GM21619 (cell line): ENCODE data around the gene FAM53A.
"Not testable (repeated sequence)": the region's sequence is repeated elsewhere in the genome, so short reads cannot be mapped to it uniquely, and the experiment has no call there.

Experiments
- ATAC-seq: cut with Tn5 transposase; IDR thresholded peaks from one replicate; pipeline ENCODE4 v1.9.1; 2021; ENCODE audit not compliant: unreplicated experiment

Gene FAM53A

GRCh38 chr4:1640716-1641503, 43.2 kb downstream of the FAM53A start:
- not testable (repeated sequence) for ATAC-seq

DNA sequence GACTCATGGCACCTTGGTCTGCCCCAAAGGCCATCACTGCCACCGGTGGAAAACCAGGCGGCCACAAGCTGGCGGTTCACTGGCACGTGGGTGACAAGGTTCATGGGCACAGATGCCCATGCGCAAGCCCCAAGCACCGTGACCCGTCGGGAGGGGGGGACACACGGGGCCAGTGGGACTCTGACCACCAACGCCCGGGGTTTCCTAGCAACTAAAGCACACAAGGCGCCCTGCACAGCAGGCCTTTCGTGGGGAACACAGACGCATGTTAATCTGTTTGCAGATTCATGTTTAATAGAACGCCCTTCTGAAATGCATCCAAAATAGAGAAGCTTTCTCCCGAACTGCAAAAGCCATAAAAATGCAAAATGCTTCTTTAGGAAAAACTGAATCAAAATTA, 43.9 kb downstream of the FAM53A start:
- no peak for ATAC-seq

- no peak for ATAC-seq
These were observed 44.7 kb downstream of the FAM53A start for GRCh38 chr4:1639299-1639868.

GRCh38 chr4:1638873-1639272, 45.2 kb downstream of the FAM53A start:
- ATAC-seq = no peak

DNA sequence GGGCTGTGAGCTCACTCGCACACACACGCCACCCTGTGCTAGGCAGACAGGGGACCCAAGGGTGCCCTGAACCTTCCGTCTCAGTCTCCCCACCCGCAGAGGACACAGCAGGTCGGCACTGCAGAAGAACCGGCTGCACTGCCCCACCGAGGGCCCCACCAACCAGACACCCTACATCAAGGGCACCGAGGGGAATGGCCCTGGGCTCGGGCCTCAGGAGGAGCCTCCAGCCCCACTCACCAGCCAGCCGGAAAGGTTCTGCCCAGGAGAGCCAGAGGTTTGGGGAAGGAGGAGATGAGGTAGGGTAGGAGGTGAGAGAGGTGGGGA, 45.9 kb downstream of the FAM53A start:
- no peak for ATAC-seq

DNA sequence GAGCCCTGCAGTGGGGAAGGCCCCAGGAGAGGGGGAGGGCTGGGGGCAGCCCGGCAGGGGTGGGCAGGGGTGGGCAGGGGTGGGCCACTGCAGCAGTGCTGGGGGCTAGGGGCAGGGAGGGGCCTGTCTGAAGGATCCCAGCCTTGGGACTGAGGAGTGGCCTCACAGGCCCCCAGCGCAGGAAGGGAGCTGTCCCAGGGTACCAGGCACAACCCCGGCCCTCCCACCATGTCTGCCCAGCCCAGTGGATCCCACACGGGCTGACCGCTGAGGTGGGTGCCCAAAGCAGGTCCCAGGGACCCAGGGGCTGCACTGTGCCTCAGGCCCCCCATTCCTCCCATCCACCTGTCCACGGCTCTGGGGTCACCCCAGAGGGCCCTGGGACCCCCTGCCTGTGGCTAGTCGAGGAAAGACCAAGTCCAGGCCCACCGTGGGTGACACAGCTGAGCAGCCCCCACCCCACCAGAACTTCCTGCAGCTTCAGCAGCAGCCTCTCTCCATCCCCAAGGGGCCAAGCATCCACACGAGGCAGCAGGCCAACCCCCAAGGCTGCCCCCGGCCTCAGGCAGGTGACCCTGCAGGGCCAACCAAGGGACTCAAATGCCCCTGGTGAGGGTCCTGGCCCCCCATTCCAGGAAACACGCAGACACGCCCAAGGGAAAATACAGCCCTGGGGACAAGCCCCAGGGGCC, 46.4 kb downstream of the FAM53A start:
- no peak for ATAC-seq

GRCh38 chr4:1636490-1637211, 47.5 kb downstream of the FAM53A start:
- ATAC-seq = no peak

- no peak for ATAC-seq
These were observed 48.6 kb downstream of the FAM53A start for GRCh38 chr4:1635464-1635863.

GRCh38 chr4:1633993-1634392, 50.1 kb downstream of the FAM53A start:
- no peak for ATAC-seq

DNA sequence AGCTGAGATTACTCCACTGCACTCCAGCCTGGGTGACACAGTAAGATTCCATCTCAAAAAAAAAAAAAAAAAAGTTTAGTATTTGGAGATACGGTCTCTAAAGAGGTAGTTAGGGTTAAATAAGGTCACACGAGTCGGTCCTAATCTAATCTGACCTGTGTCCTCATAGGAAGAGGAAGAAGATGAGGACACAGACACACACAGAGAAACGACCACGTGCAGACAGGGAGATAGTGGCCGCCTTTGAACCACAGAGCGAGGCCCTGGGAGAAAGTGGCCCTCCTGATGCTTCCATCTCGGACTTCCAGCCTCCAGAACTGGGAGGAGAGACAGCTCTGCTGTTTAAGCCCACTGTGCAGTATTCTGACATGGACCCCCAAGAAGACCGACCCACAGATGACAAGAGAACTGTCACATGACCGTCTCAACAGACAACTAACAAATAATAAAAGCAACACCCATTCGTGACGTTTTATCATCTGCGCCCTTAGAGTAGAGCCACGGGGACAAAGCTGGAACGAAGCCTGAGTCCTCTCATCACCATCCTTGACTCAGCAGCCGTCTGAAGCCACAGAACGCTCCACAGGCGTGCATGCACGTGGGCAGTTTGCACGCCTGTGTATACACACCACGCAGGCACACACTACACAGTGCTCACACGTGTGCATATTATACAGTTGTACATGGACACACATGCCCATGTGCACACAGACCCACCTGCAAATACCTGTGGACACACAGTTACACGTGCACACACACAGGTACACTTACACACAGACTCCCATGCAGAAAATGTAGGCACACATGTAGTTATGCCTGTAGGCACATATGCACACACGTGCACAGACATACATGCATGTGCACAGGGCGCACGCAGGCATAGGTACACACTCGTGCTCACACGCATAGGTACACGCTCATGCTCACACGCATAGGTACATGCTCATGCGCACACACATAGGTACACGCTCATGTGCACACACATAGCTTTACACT, 51.7 kb downstream of the FAM53A start:
- ATAC-seq = no peak

DNA sequence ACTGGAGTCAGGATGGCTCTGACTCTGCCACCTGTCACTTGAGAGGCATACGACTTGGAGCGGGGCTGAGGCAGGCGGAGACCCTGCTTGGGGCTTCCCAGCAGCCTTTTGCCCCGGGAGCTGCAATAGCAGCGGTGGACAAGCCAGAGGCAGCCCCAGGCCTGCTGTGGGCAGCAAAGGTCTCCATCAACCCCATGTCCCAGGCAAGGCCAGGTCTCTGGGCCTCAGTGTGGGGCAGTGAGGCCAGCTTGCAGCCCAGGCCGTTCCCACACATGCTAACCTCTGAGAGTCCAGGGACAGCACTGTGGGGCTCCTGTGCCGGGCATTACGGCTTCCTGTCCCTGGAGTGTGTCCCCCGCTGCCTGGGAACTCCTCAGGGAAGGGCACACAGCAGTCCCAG, 53.0 kb downstream of the FAM53A start:
- no peak for ATAC-seq

DNA sequence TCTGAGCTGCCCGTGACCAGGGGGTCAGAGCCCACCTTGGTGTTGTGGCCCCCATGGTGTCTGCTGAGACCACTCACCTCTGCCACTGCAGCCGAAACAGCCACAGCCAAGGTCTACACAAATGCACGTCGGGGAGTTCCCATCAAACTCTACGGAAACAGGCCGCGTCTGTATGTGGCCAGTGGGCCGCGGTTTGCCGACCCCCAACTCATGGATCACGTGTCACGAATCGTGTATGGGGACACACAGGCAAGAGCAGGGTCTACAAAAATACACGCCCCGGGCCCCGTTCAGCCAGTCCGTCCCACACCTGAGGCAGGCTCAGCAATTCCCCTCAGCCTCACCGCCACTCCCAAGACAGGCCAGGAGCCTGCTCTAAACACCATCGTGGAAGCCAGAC, 53.8 kb downstream of the FAM53A start:
- ATAC-seq = no peak

DNA sequence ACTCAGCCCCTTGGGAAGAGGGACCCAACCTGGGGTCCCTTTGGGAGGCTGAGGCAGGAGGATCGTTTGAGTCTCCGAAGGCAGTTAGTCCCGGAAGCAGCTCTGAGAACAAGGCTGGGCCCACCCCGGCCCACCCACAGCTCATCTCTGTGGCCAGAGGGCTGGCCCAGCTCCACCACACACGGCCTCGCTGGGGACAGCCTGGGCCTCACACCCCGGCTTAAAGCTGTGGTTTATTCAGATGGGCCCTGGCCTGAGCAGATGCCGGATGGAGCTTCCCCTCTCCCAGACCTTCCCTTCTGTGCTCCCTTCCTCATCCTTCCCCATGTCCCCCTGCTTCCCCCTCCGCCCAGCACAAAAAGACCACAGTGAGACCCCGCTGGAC, 54.4 kb downstream of the FAM53A start:
- ATAC-seq = no peak

DNA sequence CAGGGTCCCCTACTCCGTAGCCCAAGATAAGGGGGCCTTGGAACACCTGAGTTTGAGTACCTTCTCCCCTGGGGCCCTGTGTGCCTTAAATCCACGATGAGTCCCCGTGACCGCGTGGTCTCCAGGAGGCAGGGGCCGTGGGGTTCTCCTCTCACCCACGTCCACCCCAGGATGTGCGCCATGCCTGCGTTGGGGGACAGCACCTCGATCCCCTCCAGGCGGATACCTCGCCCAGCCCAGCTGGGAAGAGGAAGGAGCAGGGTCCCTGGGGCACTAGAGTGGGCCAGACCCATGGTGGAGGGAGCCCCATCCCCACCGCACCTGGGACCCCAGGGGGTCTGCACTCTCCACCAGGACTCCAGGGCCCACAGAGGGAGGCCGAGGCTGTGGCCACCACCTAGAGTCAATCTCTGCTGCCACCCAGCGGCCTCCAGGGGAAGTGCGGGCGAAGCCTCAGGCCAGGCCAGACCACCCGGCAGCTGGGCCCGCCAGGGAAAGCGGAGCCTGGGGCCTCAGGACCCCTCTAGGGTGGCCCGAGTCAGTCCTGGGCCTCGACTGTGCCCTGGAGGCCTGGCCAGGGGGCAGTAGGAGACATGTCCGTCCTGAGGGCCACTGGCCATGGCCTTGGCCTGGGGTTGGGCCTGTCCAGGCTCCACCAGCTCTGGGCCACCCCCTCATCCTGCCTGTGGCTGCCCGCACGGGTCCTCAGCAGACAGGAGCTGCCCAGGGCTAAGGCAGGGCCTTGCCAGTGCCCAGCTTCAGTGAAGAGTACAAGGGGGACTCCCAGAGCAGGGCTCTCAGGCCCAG, 55.0 kb downstream of the FAM53A start:
- ATAC-seq = peak; percentile 56

GRCh38 chr4:1627417-1628313, 56.4 kb downstream of the FAM53A start:
- ATAC-seq = no peak

- ATAC-seq = no peak
These were observed 57.2 kb downstream of the FAM53A start for GRCh38 chr4:1626941-1627340.

DNA sequence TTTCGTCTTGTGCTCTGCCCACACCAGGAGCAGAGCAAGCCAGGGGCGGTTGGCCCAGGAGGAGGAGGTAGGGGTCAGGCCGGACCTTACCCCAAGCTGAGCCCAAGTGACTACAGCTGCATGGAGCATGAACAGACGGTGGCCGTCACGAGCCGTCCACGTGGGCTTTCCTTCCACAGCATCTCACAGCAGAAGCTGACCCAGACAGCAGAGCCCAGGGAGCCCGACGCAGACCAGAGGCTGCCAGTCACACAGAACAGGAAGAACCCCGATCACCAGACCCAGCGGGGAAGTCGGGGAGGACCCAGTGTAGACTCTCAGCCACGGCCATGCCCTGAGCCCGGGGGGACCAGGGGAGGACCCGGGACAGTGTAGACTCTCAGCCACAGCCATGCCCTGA, 58.0 kb downstream of the FAM53A start:
- ATAC-seq = no peak

GRCh38 chr4:1625600-1626138, 58.4 kb downstream of the FAM53A start:
- no peak for ATAC-seq
